Prostate gland (tissue), 2 donors: ENCODE measurements around the gene ZNF586.

Source experiments
- CTCF ChIP-seq, 4 experiments: fragments of 200-600 bp in 2 of 4; fragments of 450-650 bp in 2 of 4; sonication (generic) in 2 of 4; IDR thresholded peaks; 1 replicate in 3 of 4; 2 replicates in 1 of 4; pipeline ENCODE4 v1.5.1; 2016 to 2019; ENCODE audit warnings: antibody characterized with exemption in 4 of 4, mild to moderate bottlenecking in 2 of 4, moderate library complexity in 2 of 4
- POLR2A ChIP-seq: fragments of 450-650 bp; IDR thresholded peaks from one replicate; pipeline ENCODE4 v1.6.1; 2016; ENCODE audit warnings: antibody characterized with exemption, mild to moderate bottlenecking
- POLR2AphosphoS5 ChIP-seq: sonication (generic); formaldehyde crosslinking; IDR thresholded peaks from one replicate; pipeline ENCODE4 v1.6.1; 2017; ENCODE audit warnings: antibody characterized with exemption

DNA sequence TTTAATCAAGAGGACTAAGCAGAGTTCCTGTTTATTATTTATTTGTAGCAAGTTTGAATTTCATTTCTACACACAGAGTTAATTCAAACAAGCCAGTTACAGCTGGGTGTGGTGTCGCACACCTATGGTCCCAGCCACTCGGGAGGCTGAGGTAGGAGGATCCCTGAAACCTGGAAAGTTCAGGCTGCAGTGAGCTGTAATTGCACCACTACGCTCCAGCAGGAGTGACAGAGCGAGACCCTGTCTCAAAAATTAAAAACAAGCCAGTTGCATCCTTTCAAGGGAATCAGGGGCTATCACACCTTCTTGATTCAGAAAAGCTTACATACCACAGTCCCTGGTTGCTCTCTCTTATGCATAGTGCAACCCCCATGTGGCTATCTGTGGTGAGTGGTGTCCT, 19.8 kb downstream of the ZNF586 start:
- TF ChIP-seq CTCF (IDR thresholded peaks at IDR 0.05) (no peak), POLR2AphosphoS5 (no peak), POLR2A (no peak)
